Measurements from ENCODE around the gene CEP104.

- no peak for TF ChIP-seq EZH2 (IDR thresholded peaks at IDR 0.05; ENCODE audit: insufficient read depth, poor library complexity, severe bottlenecking)
- TF ChIP-seq EZH2phosphoT487 (IDR thresholded peaks at IDR 0.05; ENCODE audit: insufficient read depth, low read depth): no peak
Measured at GRCh38 chr1:3825356-3825755, 31.7 kb downstream of the CEP104 start.
